ENCODE data around the gene STK32B. TPM values are rescaled to one million over a fixed set of nuclear protein-coding genes. Genes with fewer than 3 reads are reported as not detected.
"Not testable (repeated sequence)": the region's sequence is repeated elsewhere in the genome, so short reads cannot be mapped to it uniquely, and the experiment has no call there.

Gene STK32B
- total and polyA plus RNA-seq, 4 donors = 0.02 to 0.28 (median 0.08) TPM; not detected in 1

GRCh38 chr4:5278213-5278612 is 226.9 kb downstream of the STK32B start:
- Histone ChIP-seq H3K27ac (ENCODE audit: low read depth in 1 of 2, low read length in 2 of 2) (no peak overlapping the region), H3K36me3 (ENCODE audit: control insufficient read depth in 4 of 4, insufficient read depth in 3 of 4, low read depth in 1 of 4, low read length in 3 of 4) (no peaks in the 10 kb centered on the region), H3K4me1 (ENCODE audit: control insufficient read depth in 4 of 4, insufficient read depth in 4 of 4, low read length in 3 of 4) (no peaks in the 10 kb centered on the region), H3K27me3 (ENCODE audit: control insufficient read depth in 4 of 4, insufficient read depth in 4 of 4, low read length in 3 of 4) (no peaks in the 10 kb centered on the region), H3K4me3 (ENCODE audit: low read depth in 1 of 3, low read length in 3 of 3) (no peak overlapping the region), H3K9me3 (ENCODE audit: control insufficient read depth in 4 of 4, low read length in 3 of 4) (no peaks in the 10 kb centered on the region), H3K9ac (ENCODE audit: low read depth in 1 of 2, low read length in 2 of 2) (no peak overlapping the region)
- no peak for DNase-seq (ENCODE audit: low spot score)
- TF ChIP-seq RXRA (IDR thresholded peaks at IDR 0.05) (no peak), JUND (IDR thresholded peaks at IDR 0.05) (no peak), EGR1 (IDR thresholded peaks at IDR 0.05; ENCODE audit: low read depth in 2 of 2) (no peak), FOXA2 (IDR thresholded peaks at IDR 0.05) (no peak)
- TF ChIP-seq, protein P1, sequence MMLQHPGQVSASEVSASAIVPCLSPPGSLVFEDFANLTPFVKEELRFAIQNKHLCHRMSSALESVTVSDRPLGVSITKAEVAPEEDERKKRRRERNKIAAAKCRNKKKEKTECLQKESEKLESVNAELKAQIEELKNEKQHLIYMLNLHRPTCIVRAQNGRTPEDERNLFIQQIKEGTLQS (IDR thresholded peaks at IDR 0.05) = no peak
- TF ChIP-seq, protein P2, sequence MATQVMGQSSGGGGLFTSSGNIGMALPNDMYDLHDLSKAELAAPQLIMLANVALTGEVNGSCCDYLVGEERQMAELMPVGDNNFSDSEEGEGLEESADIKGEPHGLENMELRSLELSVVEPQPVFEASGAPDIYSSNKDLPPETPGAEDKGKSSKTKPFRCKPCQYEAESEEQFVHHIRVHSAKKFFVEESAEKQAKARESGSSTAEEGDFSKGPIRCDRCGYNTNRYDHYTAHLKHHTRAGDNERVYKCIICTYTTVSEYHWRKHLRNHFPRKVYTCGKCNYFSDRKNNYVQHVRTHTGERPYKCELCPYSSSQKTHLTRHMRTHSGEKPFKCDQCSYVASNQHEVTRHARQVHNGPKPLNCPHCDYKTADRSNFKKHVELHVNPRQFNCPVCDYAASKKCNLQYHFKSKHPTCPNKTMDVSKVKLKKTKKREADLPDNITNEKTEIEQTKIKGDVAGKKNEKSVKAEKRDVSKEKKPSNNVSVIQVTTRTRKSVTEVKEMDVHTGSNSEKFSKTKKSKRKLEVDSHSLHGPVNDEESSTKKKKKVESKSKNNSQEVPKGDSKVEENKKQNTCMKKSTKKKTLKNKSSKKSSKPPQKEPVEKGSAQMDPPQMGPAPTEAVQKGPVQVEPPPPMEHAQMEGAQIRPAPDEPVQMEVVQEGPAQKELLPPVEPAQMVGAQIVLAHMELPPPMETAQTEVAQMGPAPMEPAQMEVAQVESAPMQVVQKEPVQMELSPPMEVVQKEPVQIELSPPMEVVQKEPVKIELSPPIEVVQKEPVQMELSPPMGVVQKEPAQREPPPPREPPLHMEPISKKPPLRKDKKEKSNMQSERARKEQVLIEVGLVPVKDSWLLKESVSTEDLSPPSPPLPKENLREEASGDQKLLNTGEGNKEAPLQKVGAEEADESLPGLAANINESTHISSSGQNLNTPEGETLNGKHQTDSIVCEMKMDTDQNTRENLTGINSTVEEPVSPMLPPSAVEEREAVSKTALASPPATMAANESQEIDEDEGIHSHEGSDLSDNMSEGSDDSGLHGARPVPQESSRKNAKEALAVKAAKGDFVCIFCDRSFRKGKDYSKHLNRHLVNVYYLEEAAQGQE (IDR thresholded peaks at IDR 0.05) = no peak
- WGBS = 88% methylated on average over 4 of the region's 4 CpGs

- not testable (repeated sequence) for H3K9ac ChIP-seq (ENCODE audit: low read depth in 1 of 2, low read length in 2 of 2); H3K36me3 ChIP-seq (ENCODE audit: control insufficient read depth in 4 of 4, insufficient read depth in 3 of 4, low read depth in 1 of 4, low read length in 3 of 4); H3K27ac ChIP-seq (ENCODE audit: low read depth in 1 of 2, low read length in 2 of 2); DNase-seq (ENCODE audit: low spot score); H3K4me3 ChIP-seq (ENCODE audit: low read depth in 1 of 3, low read length in 3 of 3); H3K27me3 ChIP-seq (ENCODE audit: control insufficient read depth in 4 of 4, insufficient read depth in 4 of 4, low read length in 3 of 4); H3K9me3 ChIP-seq (ENCODE audit: control insufficient read depth in 4 of 4, low read length in 3 of 4); H3K4me1 ChIP-seq (ENCODE audit: control insufficient read depth in 4 of 4, insufficient read depth in 4 of 4, low read length in 3 of 4)
- WGBS = 57% methylated on average over 1 of the region's 1 CpG
These were observed 228.8 kb downstream of the STK32B start for GRCh38 chr4:5280069-5280468.

DNA sequence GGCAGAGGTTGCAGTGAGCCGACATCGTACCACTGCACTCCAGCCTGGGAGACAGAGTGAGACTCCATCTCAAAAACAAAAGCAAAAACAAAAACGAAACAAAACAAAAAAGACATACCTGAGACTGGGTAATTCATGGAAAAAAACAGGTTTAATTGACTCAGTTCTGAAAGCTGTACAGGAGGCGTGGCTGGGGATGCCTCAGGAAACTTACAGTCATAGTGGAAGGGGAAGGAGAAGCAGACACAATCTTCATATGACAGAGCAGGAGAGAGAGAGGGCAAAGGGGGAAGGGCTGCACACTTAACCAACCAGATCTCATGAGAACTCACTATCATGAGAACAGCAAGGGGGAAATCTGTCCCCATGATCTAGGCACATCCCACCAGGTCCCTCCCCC is 229.5 kb downstream of the STK32B start:
- H3K27me3 ChIP-seq (ENCODE audit: control insufficient read depth in 4 of 4, insufficient read depth in 4 of 4, low read length in 3 of 4) = no peaks in the 10 kb centered on the region
- TF ChIP-seq MAX (IDR thresholded peaks at IDR 0.05) (no peak), FOXA2 (IDR thresholded peaks at IDR 0.05) (no peak), GABPA (IDR thresholded peaks at IDR 0.05 in 1 of 2, conservative IDR thresholded peaks at IDR 0.05 in 1 of 2) (no peak), HNF4A (conservative IDR thresholded peaks at IDR 0.05) (no peak), EGR1 (IDR thresholded peaks at IDR 0.05; ENCODE audit: low read depth in 2 of 2) (no peak), YY1 (IDR thresholded peaks at IDR 0.05) (no peak), RXRA (IDR thresholded peaks at IDR 0.05) (no peak), FOXA1 (IDR thresholded peaks at IDR 0.05) (no peak), HNF4G (IDR thresholded peaks at IDR 0.05) (no peak), JUND (IDR thresholded peaks at IDR 0.05) (no peak), SP1 (IDR thresholded peaks at IDR 0.05) (no peak)
- TF ChIP-seq, protein P2 (IDR thresholded peaks at IDR 0.05) = no peak
- TF ChIP-seq, protein P1 (IDR thresholded peaks at IDR 0.05) = no peak
- no peak overlapping the region for H3K27ac ChIP-seq (ENCODE audit: low read depth in 1 of 2, low read length in 2 of 2)
- H3K4me1 ChIP-seq (ENCODE audit: control insufficient read depth in 4 of 4, insufficient read depth in 4 of 4, low read length in 3 of 4) = no peaks in the 10 kb centered on the region
- H3K36me3 ChIP-seq (ENCODE audit: control insufficient read depth in 4 of 4, insufficient read depth in 3 of 4, low read depth in 1 of 4, low read length in 3 of 4) = no peaks in the 10 kb centered on the region
- WGBS = 74% methylated on average over 4 of the region's 4 CpGs
- DNase-seq (ENCODE audit: low spot score) = no peak
- H3K4me3 ChIP-seq (ENCODE audit: low read depth in 1 of 3, low read length in 3 of 3) = no peak overlapping the region
- no peaks in the 10 kb centered on the region for H3K9me3 ChIP-seq (ENCODE audit: control insufficient read depth in 4 of 4, low read length in 3 of 4)
- no peak overlapping the region for H3K9ac ChIP-seq (ENCODE audit: low read depth in 1 of 2, low read length in 2 of 2)

Data from liver (tissue), 9 donors.